Sigmoid colon (tissue), 4 donors: ENCODE results near the gene CYP24A1.

Experiments used
- POLR2A ChIP-seq, 2 donors: fragments of 450-650 bp; IDR thresholded peaks; one replicate each; pipeline ENCODE4 v1.6.1; 2016; ENCODE audit warnings: antibody characterized with exemption in 2 of 2, mild to moderate bottlenecking in 2 of 2, moderate library complexity in 2 of 2
- POLR2AphosphoS5 ChIP-seq, 4 donors: sonication (generic); formaldehyde crosslinking; IDR thresholded peaks; one replicate each; pipeline ENCODE4 v1.6.1; 2017; ENCODE audit warnings: antibody characterized with exemption in 4 of 4
- TF ChIP-seq, protein P1 (sequence below), 4 experiments: fragments of 450-650 bp in 3 of 4; fragments of 200-600 bp in 1 of 4; IDR thresholded peaks; one replicate each; pipeline ENCODE4 v1.5.1; 2016 to 2019; ENCODE audit warnings: antibody characterized with exemption in 4 of 4, mild to moderate bottlenecking in 3 of 4, moderate library complexity in 2 of 4

DNA sequence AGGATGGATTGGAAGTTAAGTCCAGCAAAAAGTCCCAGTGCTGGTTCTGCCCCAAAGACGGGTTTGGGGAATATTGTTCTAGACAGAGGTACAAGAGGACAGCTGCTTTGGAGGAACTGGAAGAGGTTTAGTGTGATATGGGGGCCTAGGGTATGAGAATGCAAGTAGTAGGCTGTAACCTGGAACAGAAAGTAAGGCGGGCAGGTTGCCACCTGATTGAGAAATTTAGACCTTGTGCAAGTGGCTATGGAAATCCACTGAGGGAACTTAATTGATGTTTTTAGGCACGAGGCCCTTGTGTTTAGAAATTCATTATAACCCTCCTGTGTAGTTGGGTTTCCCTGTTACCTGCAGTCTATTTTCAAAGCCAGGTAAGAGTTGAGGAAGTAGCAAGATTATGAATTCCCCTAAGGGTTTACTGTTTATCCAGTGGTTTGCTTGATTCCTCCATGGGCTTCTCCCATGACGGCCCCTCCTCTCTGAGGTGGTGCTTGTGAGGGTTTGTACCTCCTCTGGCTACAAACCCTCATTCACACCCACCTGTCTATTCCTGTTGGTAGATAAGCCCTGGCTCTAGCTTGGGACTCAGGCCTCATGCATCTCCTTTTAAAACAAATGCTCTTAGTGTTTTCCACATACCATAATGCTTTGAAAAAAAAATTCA, 61.4 kb downstream of the CYP24A1 start:
- TF ChIP-seq, protein P1, sequence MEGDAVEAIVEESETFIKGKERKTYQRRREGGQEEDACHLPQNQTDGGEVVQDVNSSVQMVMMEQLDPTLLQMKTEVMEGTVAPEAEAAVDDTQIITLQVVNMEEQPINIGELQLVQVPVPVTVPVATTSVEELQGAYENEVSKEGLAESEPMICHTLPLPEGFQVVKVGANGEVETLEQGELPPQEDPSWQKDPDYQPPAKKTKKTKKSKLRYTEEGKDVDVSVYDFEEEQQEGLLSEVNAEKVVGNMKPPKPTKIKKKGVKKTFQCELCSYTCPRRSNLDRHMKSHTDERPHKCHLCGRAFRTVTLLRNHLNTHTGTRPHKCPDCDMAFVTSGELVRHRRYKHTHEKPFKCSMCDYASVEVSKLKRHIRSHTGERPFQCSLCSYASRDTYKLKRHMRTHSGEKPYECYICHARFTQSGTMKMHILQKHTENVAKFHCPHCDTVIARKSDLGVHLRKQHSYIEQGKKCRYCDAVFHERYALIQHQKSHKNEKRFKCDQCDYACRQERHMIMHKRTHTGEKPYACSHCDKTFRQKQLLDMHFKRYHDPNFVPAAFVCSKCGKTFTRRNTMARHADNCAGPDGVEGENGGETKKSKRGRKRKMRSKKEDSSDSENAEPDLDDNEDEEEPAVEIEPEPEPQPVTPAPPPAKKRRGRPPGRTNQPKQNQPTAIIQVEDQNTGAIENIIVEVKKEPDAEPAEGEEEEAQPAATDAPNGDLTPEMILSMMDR (IDR thresholded peaks at IDR 0.05), result no peak
- TF ChIP-seq POLR2A (IDR thresholded peaks at IDR 0.05), result no peak
- TF ChIP-seq POLR2AphosphoS5 (IDR thresholded peaks at IDR 0.05), result no peak
